Lower leg skin (tissue), 4 donors: ENCODE data around the gene ZNF805. TPM values are rescaled to one million over a fixed set of nuclear protein-coding genes. Genes with fewer than 3 reads are reported as not detected.
A peak's percentile ranks its signal among the peaks of the same experiment; 100 is the strongest.

Source experiments
- DNase-seq, 2 donors: peaks; one replicate each; pipeline ENCODE4 v3.0.0-alpha.2; 2019; ENCODE audit warnings: low spot score in 2 of 2
- H3K4me3 ChIP-seq: fragments of 200-600 bp; sonication (generic); 2 replicates; pipeline ENCODE4 v1.5.1; 2017; ENCODE audit warnings: mild to moderate bottlenecking, low read depth; ENCODE audit not compliant: poor library complexity, severe bottlenecking
- POLR2A ChIP-seq, 2 donors: fragments of 450-650 bp; IDR thresholded peaks; one replicate each; pipeline ENCODE4 v1.6.1; 2016 to 2017; ENCODE audit warnings: antibody characterized with exemption in 2 of 2, mild to moderate bottlenecking in 1 of 2, moderate library complexity in 1 of 2
- WGBS, 2 donors: methylation state at CpG; one replicate each; pipeline ENCODE4 v1.1.5; 2018; 5-methylcytosine and 5-hydroxymethylcytosine counted together
- intact Hi-C: fragments of 100-400 bp; cut with DNase I; formaldehyde crosslinking; loops from one replicate; pipeline ENCODE4 v1.15.0; 2023; ENCODE audit warnings: low total_unique reads
- total RNA-seq, 4 donors: library from RNA; depleted of rRNA; stranded (reverse); fragments of >200 nt; gene quantifications; one replicate each; pipeline ENCODE4 v1.1.0, GENCODE V29; 2016
- TF ChIP-seq, protein P1 (sequence below), 3 donors: fragments of 450-650 bp; IDR thresholded peaks; one replicate each; pipeline ENCODE4 v1.5.1; 2016; ENCODE audit warnings: antibody characterized with exemption in 3 of 3, mild to moderate bottlenecking in 3 of 3, moderate library complexity in 2 of 3

The ZNF805 gene
- total RNA-seq, 4 donors from 2014 or later, result 18.1 to 23.0 (median 20.3) TPM

DNA sequence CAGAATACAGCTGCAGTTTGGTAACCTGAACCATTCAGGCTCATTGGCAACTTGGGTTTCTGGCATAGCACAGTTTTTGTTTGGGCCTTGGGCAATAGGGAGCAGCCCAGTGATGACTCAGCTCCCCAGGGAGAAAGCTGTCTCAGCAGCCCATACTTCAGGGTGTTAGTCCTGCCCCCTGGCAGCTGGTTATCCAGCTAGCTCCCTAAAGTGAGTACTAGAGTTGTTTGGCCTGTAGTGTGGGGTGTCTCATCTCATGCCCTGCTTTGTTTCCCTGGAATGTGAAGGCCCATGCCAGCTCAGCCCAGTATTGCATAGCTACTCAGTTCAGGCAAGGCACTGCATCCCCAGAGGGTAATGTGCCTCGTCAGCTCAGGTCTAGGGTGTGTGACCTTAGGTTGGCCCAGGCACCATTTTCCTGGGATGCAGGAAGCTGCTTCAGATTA, 61.6 kb downstream of the ZNF805 start:
- H3K4me3 ChIP-seq, result no peak overlapping the region
- intact Hi-C loops, result no loop called here
- peak in 1 of 2 donors; percentile 65 for DNase-seq
- no peak for TF ChIP-seq POLR2A (IDR thresholded peaks at IDR 0.05)
- TF ChIP-seq, protein P1, sequence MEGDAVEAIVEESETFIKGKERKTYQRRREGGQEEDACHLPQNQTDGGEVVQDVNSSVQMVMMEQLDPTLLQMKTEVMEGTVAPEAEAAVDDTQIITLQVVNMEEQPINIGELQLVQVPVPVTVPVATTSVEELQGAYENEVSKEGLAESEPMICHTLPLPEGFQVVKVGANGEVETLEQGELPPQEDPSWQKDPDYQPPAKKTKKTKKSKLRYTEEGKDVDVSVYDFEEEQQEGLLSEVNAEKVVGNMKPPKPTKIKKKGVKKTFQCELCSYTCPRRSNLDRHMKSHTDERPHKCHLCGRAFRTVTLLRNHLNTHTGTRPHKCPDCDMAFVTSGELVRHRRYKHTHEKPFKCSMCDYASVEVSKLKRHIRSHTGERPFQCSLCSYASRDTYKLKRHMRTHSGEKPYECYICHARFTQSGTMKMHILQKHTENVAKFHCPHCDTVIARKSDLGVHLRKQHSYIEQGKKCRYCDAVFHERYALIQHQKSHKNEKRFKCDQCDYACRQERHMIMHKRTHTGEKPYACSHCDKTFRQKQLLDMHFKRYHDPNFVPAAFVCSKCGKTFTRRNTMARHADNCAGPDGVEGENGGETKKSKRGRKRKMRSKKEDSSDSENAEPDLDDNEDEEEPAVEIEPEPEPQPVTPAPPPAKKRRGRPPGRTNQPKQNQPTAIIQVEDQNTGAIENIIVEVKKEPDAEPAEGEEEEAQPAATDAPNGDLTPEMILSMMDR (IDR thresholded peaks at IDR 0.05), result no peak
- 33 to 45% methylated on average over 1 of the region's 1 CpG for WGBS, 2 donors

DNA sequence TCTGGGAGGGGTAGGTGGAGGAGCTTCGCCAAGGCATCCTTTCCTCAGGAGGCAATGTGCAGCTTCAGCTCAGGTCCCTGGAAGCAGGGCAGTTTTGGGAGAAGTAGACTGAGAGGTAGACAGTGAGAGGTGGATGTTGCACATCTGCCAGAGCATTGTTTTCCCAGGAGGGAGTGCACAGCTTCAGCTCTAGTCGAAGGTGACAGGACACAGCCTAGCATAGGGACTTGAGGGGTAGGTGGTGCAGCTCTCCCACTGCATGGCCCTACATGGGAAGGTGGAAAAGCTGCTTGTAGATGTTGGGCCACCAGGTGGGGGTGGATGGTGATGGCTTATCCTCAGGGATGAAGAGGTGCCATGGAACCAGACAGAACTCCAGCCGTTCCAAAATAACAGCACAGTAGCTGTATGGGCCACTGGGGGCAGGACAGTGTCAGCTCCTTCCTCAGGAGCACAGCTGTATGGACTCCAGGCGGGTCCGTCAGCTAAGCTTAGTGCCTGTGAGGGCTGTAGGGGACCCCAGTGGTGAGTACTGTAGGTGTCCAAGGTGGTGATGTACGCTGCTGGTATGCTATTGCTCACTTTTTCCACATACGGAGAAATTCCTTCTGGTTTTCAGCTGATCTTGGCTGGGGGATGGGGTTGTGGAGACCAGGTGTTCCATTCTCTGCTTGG, 62.4 kb downstream of the ZNF805 start:
- WGBS, 2 donors, result 77 to 88% methylated on average over 7 of the region's 7 CpGs
- H3K4me3 ChIP-seq, result no peak overlapping the region
- DNase-seq, result no peak
- TF ChIP-seq, protein P1 (IDR thresholded peaks at IDR 0.05), result no peak
- TF ChIP-seq POLR2A (IDR thresholded peaks at IDR 0.05), result no peak
- intact Hi-C loops, result no loop called here

Other genes starting within 250 kb of the ZNF805 start
- not detected for gene USP29, start 120.6 kb upstream of the ZNF805 start, total RNA-seq
- gene ZIM3, start 95.4 kb upstream of the ZNF805 start, total RNA-seq, result not detected
- gene DUXA, start 73.1 kb upstream of the ZNF805 start, total RNA-seq, result not detected
- gene ZNF264, start 49.1 kb upstream of the ZNF805 start, total RNA-seq, result 10 to 100 TPM; 48.5 to 84.9 (median 57.8) TPM
- 1 to 10 TPM in 1 of 4 donors, under 1 TPM in 1, not detected in 2; 0.39 to 2.9 TPM for gene AURKC, start 9.6 kb upstream of the ZNF805 start, total RNA-seq
- 10 to 100 TPM; 57.6 to 71.0 (median 65.5) TPM for gene ZNF460, start 39.9 kb downstream of the ZNF805 start, total RNA-seq
- gene ZNF543, start 79.8 kb downstream of the ZNF805 start, total RNA-seq, result 10 to 100 TPM; 11.4 to 15.7 (median 12.4) TPM
- gene ZNF304, start 110.6 kb downstream of the ZNF805 start, total RNA-seq, result 10 to 100 TPM in 1 of 4 donors, 1 to 10 TPM in 3; 8.3 to 11.8 (median 8.9) TPM
- 10 to 100 TPM; 11.3 to 20.1 (median 19.5) TPM for gene TRAPPC2B, start 122.9 kb downstream of the ZNF805 start, total RNA-seq
- 1 to 10 TPM in 3 of 4 donors, under 1 TPM in 1; 0.42 to 2.4 (median 1.4) TPM for gene ZNF547, start 122.9 kb downstream of the ZNF805 start, total RNA-seq
- gene ZNF548, start 149.2 kb downstream of the ZNF805 start, total RNA-seq, result 10 to 100 TPM; 20.3 to 29.3 (median 23.5) TPM
- 10 to 100 TPM in 2 of 4 donors, 1 to 10 TPM in 2; 8.9 to 30.3 (median 14.0) TPM for gene ZNF17, start 170.5 kb downstream of the ZNF805 start, total RNA-seq
- 10 to 100 TPM in 3 of 4 donors, 1 to 10 TPM in 1; 7.8 to 16.1 (median 12.9) TPM for gene ZNF749, start 194.7 kb downstream of the ZNF805 start, total RNA-seq
- 1 to 10 TPM in 1 of 4 donors, under 1 TPM in 3; 0.25 to 1.4 (median 0.86) TPM for gene VN1R1, start 216.5 kb downstream of the ZNF805 start, total RNA-seq
- gene ZNF772, start 236.9 kb downstream of the ZNF805 start, total RNA-seq, result 10 to 100 TPM; 11.6 to 18.3 (median 12.2) TPM
- gene ZNF419, start 247.1 kb downstream of the ZNF805 start, total RNA-seq, result 10 to 100 TPM in 3 of 4 donors, 1 to 10 TPM in 1; 7.8 to 26.6 (median 13.4) TPM